ENCODE data around the gene AP3S2.

The AP3S2 gene

DNA sequence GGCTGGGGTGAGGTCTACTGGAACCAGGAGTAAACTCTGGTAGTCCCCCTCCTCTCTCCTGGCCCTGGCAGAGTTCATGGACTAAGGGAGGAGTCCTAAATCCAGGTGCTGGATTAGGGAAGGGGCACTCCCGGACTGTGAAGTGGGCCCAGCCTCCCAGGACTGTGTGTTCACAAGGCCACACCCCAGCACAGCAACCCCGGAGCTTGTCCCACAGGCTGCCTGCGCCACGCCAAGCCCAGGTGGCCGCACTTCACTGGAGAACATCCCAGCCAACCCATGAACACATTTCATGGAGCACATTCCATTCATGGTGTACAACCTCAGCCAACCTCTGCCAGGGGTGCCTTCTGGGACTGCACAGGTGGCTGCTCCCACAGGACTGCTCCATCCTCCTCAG lies 10.7 kb upstream of the AP3S2 start:
- no peak overlapping the region for H3K4me3 ChIP-seq (ENCODE audit: insufficient read depth, low read length, poor library complexity, severe bottlenecking)

DNA sequence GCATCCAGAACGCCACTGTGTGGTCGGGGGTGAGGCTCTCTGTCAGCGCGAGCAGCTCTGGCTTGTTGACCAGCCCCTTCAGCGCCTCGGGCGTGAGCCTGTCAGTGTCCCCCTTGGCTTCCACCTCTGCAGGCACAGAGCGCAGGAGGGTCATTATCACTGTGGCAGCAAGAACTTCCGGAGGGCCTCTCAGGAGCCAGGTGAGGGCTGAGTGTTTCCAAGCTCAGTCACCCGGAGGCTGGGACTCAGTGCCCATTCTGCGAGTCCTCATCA lies 10.0 kb upstream of the AP3S2 start:
- no peaks in the 10 kb centered on the region for H3K27me3 ChIP-seq (ENCODE audit: low read length)
- H3F3A ChIP-seq (ENCODE audit: insufficient read depth), result no peaks in the 10 kb centered on the region
- H4K20me1 ChIP-seq (ENCODE audit: low read depth, low read length), result no peaks in the 10 kb centered on the region
- no peak overlapping the region for H2AFZ ChIP-seq (ENCODE audit: low read depth, low read length, severe bottlenecking)
- H3K9me2 ChIP-seq (replicated peaks; ENCODE audit: insufficient read depth, low read length), result no peaks in the 10 kb centered on the region
- H3K9ac ChIP-seq (ENCODE audit: low read length), result no peak overlapping the region
- no peaks in the 10 kb centered on the region for H3K9me3 ChIP-seq (ENCODE audit: insufficient read depth, low read length)
- H3K4me2 ChIP-seq (ENCODE audit: low read depth, low read length, poor library complexity, severe bottlenecking), result no peak overlapping the region
- TF ChIP-seq, protein P1, sequence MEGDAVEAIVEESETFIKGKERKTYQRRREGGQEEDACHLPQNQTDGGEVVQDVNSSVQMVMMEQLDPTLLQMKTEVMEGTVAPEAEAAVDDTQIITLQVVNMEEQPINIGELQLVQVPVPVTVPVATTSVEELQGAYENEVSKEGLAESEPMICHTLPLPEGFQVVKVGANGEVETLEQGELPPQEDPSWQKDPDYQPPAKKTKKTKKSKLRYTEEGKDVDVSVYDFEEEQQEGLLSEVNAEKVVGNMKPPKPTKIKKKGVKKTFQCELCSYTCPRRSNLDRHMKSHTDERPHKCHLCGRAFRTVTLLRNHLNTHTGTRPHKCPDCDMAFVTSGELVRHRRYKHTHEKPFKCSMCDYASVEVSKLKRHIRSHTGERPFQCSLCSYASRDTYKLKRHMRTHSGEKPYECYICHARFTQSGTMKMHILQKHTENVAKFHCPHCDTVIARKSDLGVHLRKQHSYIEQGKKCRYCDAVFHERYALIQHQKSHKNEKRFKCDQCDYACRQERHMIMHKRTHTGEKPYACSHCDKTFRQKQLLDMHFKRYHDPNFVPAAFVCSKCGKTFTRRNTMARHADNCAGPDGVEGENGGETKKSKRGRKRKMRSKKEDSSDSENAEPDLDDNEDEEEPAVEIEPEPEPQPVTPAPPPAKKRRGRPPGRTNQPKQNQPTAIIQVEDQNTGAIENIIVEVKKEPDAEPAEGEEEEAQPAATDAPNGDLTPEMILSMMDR (IDR thresholded peaks at IDR 0.05; ENCODE audit: insufficient read depth, low read length, poor library complexity, severe bottlenecking), result no peak
- TF ChIP-seq EZH2phosphoT487 (conservative IDR thresholded peaks at IDR 0.05; ENCODE audit: low read length), result no peak
- H3K36me3 ChIP-seq (ENCODE audit: low read length), result no peaks in the 10 kb centered on the region
- H3K4me3 ChIP-seq (ENCODE audit: insufficient read depth, low read length, poor library complexity, severe bottlenecking), result no peak overlapping the region
- no peak overlapping the region for H3K27ac ChIP-seq (ENCODE audit: low read depth, low read length)
- H3K79me2 ChIP-seq (ENCODE audit: insufficient read depth, low read length), result no peaks in the 10 kb centered on the region

More for the DNA sequence above, 10.7 kb upstream of the AP3S2 start:
- Histone ChIP-seq H3K4me2 (ENCODE audit: low read depth, low read length, poor library complexity, severe bottlenecking) (no peak overlapping the region), H3K9me2 (replicated peaks; ENCODE audit: insufficient read depth, low read length) (no peaks in the 10 kb centered on the region), H3K36me3 (ENCODE audit: low read length) (no peaks in the 10 kb centered on the region), H3K27ac (ENCODE audit: low read depth, low read length) (no peak overlapping the region), H4K20me1 (ENCODE audit: low read depth, low read length) (no peaks in the 10 kb centered on the region), H3K9ac (ENCODE audit: low read length) (no peak overlapping the region), H3K27me3 (ENCODE audit: low read length) (no peaks in the 10 kb centered on the region), H3K79me2 (ENCODE audit: insufficient read depth, low read length) (no peaks in the 10 kb centered on the region), H2AFZ (ENCODE audit: low read depth, low read length, severe bottlenecking) (no peak overlapping the region), H3F3A (ENCODE audit: insufficient read depth) (no peaks in the 10 kb centered on the region), H3K9me3 (ENCODE audit: insufficient read depth, low read length) (no peaks in the 10 kb centered on the region)
- no peak for TF ChIP-seq EZH2phosphoT487 (conservative IDR thresholded peaks at IDR 0.05; ENCODE audit: low read length)
- TF ChIP-seq, protein P1 (IDR thresholded peaks at IDR 0.05; ENCODE audit: insufficient read depth, low read length, poor library complexity, severe bottlenecking), result no peak

DNA sequence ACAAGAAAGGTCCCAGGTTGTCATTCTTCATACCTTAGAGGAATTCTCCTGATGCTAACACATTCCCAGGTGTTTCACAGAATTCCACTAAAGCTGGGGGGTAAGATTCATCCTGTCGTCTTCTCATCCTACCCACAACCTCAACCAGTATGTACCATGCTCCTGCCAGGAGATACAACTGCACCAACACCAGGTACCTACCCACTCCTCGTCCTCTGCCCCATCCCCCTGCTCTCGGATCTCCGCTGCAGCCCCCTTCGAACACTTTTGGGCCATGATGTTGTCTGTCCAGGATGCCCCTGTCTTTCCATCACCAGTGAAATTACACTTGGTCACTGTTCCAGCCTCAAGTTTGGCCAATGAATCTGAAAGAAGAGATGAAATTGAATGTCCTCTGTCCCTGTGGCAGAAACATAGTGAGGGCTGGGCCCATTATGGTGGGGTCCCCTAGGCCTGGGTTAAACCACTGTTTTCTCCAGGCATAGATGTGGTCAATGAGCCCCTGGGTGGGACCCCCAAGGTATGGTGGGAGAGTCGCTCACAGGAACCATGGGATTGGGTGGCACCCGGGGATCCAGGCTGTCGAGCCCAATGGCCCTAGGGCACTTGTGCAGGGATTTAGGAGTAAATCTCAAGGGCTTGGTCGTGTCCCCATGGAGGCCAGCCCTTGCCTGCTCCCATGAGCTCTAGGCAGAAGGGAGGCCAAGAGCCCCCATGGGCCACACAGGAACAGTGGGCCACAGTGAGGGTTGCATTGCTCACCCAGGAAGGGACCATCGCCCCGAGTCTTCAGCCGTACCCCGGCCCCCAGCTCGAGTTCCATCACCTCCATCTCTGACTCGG lies 9.4 kb upstream of the AP3S2 start:
- no peak for TF ChIP-seq EZH2phosphoT487 (conservative IDR thresholded peaks at IDR 0.05; ENCODE audit: low read length)
- TF ChIP-seq, protein P1 (IDR thresholded peaks at IDR 0.05; ENCODE audit: insufficient read depth, low read length, poor library complexity, severe bottlenecking), result no peak
- no peak overlapping the region for H3K9ac ChIP-seq (ENCODE audit: low read length)
- no peaks in the 10 kb centered on the region for H3K36me3 ChIP-seq (ENCODE audit: low read length)

More for the DNA sequence above, 9.4 kb upstream of the AP3S2 start:
- H3F3A ChIP-seq (ENCODE audit: insufficient read depth), result no peaks in the 10 kb centered on the region
- no peak overlapping the region for H2AFZ ChIP-seq (ENCODE audit: low read depth, low read length, severe bottlenecking)
- no peaks in the 10 kb centered on the region for H3K9me3 ChIP-seq (ENCODE audit: insufficient read depth, low read length)
- H3K27me3 ChIP-seq (ENCODE audit: low read length), result no peaks in the 10 kb centered on the region
- H4K20me1 ChIP-seq (ENCODE audit: low read depth, low read length), result no peaks in the 10 kb centered on the region
- no peaks in the 10 kb centered on the region for H3K9me2 ChIP-seq (replicated peaks; ENCODE audit: insufficient read depth, low read length)
- no peak overlapping the region for H3K27ac ChIP-seq (ENCODE audit: low read depth, low read length)
- H3K79me2 ChIP-seq (ENCODE audit: insufficient read depth, low read length), result no peaks in the 10 kb centered on the region
- no peak overlapping the region for H3K4me2 ChIP-seq (ENCODE audit: low read depth, low read length, poor library complexity, severe bottlenecking)
- no peak overlapping the region for H3K4me3 ChIP-seq (ENCODE audit: insufficient read depth, low read length, poor library complexity, severe bottlenecking)
